Lower leg skin (tissue), 3 donors: Measurements from ENCODE around the gene PRSS21.

ENCODE experiments used
- CTCF ChIP-seq, 3 donors: fragments of 450-650 bp; IDR thresholded peaks; one replicate each; pipeline ENCODE4 v1.5.1; 2016; ENCODE audit warnings: antibody characterized with exemption in 3 of 3, mild to moderate bottlenecking in 3 of 3, moderate library complexity in 2 of 3
- POLR2A ChIP-seq, 2 donors: fragments of 450-650 bp; IDR thresholded peaks; one replicate each; pipeline ENCODE4 v1.6.1; 2016 to 2017; ENCODE audit warnings: antibody characterized with exemption in 2 of 2, mild to moderate bottlenecking in 1 of 2, moderate library complexity in 1 of 2

DNA sequence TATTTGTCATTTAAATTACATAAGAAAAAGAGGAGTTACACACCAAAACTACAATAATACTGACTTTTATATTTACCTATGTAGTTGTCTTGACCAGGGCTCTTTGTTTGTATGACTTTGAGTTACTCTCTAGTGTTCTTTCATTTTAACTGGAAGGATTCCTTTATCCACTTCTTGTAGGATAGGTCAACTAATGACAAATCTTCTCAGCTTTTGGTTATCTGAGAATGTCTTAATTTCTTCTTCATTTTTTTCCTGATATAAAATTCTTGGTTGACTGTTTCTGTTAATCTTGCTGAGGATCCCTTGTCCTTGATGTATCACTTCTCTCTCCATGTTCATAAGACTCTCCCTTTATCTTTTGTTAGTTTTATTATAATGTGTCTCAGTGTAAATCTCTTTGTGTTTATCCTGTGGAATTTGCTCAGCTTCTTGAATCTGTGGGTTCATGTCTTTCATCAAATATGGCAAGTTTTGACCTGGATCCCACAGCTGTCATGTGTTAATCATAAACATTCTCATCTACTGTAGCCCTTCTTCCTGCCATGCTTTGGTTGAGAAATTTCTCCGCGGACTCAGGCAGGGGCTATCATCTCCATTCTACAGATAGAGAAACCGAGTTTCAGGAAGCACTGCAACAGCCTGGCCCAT lies 13.4 kb upstream of the PRSS21 start:
- TF ChIP-seq CTCF (IDR thresholded peaks at IDR 0.05) = no peak
- no peak for TF ChIP-seq POLR2A (IDR thresholded peaks at IDR 0.05)
